ENCODE measurements around the gene RALGAPA2.

- TF ChIP-seq EZH2phosphoT487 (IDR thresholded peaks at IDR 0.05; ENCODE audit: insufficient read depth, low read depth), result no peak
- no peak for TF ChIP-seq EZH2 (IDR thresholded peaks at IDR 0.05; ENCODE audit: insufficient read depth, poor library complexity, severe bottlenecking)
Observed at GRCh38 chr20:20687319-20687718, 25.1 kb downstream of the RALGAPA2 start.

Data from GM23248 (cell line).